GM12891 (cell line): ENCODE measurements around the gene SBNO2.

Experiments used
- PAX5 ChIP-seq: IDR thresholded peaks from 2 replicates; pipeline ENCODE4 v1.6.1; 2011; ENCODE audit warnings: low read length, moderate library complexity, mild to moderate bottlenecking; ENCODE audit not compliant: insufficient read depth, severe bottlenecking
- POLR2A ChIP-seq: IDR thresholded peaks from 2 replicates; pipeline ENCODE4 v1.6.1; 2011; ENCODE audit warnings: low read depth, low read length, control low read depth
- POLR2AphosphoS5 ChIP-seq: IDR thresholded peaks from 2 replicates; pipeline ENCODE4 v1.6.1; 2011; ENCODE audit warnings: low read depth, low read length, control low read depth
- SPI1 ChIP-seq: IDR thresholded peaks from 2 replicates; pipeline ENCODE4 v1.6.1; 2011; ENCODE audit warnings: low read depth, low read length, control low read depth

- TF ChIP-seq POLR2A = no peak
- no peak for TF ChIP-seq POLR2AphosphoS5
- no peak for TF ChIP-seq PAX5
- TF ChIP-seq SPI1 = no peak
These were observed 27.7 kb downstream of the SBNO2 start for GRCh38 chr19:1146412-1146699.
